ENCODE data around the gene IPO9.

IPO9 gene

DNA sequence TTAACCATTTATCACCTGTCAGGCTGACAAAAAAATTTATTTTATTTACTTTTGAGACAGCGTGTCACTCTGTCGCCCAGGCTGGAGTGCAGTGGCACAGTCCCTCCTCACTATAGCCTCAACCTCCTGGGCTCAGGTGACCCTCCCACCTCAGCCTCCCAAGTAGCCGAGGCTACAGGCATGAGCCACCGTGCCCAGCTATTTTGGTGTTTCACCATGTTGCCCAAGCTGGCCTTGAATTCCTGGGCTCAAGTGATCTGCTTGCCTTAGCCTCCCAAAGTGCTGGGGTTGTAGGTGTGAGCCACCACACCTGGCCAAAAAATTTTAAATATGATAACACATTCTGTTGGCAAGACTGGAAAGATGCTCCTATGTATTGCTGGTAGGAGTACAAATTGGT, 11.1 kb downstream of the IPO9 start:
- no peak for ATAC-seq
- TF ChIP-seq, protein P1, sequence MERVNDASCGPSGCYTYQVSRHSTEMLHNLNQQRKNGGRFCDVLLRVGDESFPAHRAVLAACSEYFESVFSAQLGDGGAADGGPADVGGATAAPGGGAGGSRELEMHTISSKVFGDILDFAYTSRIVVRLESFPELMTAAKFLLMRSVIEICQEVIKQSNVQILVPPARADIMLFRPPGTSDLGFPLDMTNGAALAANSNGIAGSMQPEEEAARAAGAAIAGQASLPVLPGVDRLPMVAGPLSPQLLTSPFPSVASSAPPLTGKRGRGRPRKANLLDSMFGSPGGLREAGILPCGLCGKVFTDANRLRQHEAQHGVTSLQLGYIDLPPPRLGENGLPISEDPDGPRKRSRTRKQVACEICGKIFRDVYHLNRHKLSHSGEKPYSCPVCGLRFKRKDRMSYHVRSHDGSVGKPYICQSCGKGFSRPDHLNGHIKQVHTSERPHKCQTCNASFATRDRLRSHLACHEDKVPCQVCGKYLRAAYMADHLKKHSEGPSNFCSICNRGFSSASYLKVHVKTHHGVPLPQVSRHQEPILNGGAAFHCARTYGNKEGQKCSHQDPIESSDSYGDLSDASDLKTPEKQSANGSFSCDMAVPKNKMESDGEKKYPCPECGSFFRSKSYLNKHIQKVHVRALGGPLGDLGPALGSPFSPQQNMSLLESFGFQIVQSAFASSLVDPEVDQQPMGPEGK (CRISPR knock-in tag; IDR thresholded peaks at IDR 0.05; ENCODE audit: borderline replicate concordance): no peak
- TF ChIP-seq ARNTL (CRISPR knock-in tag; IDR thresholded peaks at IDR 0.05; ENCODE audit: borderline replicate concordance, low read depth) (no peak), ZNF8 (CRISPR knock-in tag; IDR thresholded peaks at IDR 0.05) (no peak), ZFP30 (CRISPR knock-in tag; IDR thresholded peaks at IDR 0.05) (no peak), TCF4 (CRISPR knock-in tag; IDR thresholded peaks at IDR 0.05; ENCODE audit: borderline replicate concordance) (no peak), ZNF70 (CRISPR knock-in tag; IDR thresholded peaks at IDR 0.05) (no peak), ZFP3 (CRISPR knock-in tag; IDR thresholded peaks at IDR 0.05) (no peak), ZNF565 (CRISPR knock-in tag; conservative IDR thresholded peaks at IDR 0.05; ENCODE audit: low read depth) (no peak), ISL1 (CRISPR knock-in tag; IDR thresholded peaks at IDR 0.05) (no peak), RARB (CRISPR knock-in tag; IDR thresholded peaks at IDR 0.05) (no peak), BACH2 (CRISPR knock-in tag; IDR thresholded peaks at IDR 0.05; ENCODE audit: borderline replicate concordance) (no peak), GLIS3 (CRISPR knock-in tag; IDR thresholded peaks at IDR 0.05) (no peak), TSHZ2 (CRISPR knock-in tag; IDR thresholded peaks at IDR 0.05) (no peak), PPARA (CRISPR knock-in tag; IDR thresholded peaks at IDR 0.05; ENCODE audit: borderline replicate concordance) (no peak)
- TF ChIP-seq, protein P2, sequence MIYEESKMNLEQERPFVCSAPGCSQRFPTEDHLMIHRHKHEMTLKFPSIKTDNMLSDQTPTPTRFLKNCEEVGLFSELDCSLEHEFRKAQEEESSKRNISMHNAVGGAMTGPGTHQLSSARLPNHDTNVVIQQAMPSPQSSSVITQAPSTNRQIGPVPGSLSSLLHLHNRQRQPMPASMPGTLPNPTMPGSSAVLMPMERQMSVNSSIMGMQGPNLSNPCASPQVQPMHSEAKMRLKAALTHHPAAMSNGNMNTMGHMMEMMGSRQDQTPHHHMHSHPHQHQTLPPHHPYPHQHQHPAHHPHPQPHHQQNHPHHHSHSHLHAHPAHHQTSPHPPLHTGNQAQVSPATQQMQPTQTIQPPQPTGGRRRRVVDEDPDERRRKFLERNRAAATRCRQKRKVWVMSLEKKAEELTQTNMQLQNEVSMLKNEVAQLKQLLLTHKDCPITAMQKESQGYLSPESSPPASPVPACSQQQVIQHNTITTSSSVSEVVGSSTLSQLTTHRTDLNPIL (CRISPR knock-in tag; IDR thresholded peaks at IDR 0.05; ENCODE audit: low read depth): no peak

- TF ChIP-seq, protein P3, sequence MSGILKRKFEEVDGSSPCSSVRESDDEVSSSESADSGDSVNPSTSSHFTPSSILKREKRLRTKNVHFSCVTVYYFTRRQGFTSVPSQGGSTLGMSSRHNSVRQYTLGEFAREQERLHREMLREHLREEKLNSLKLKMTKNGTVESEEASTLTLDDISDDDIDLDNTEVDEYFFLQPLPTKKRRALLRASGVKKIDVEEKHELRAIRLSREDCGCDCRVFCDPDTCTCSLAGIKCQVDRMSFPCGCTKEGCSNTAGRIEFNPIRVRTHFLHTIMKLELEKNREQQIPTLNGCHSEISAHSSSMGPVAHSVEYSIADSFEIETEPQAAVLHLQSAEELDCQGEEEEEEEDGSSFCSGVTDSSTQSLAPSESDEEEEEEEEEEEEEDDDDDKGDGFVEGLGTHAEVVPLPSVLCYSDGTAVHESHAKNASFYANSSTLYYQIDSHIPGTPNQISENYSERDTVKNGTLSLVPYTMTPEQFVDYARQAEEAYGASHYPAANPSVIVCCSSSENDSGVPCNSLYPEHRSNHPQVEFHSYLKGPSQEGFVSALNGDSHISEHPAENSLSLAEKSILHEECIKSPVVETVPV (CRISPR knock-in tag; IDR thresholded peaks at IDR 0.05): no peak
- TF ChIP-seq RARB (CRISPR knock-in tag; IDR thresholded peaks at IDR 0.05) (no peak), GLIS3 (CRISPR knock-in tag; IDR thresholded peaks at IDR 0.05) (no peak), ISL1 (CRISPR knock-in tag; IDR thresholded peaks at IDR 0.05) (no peak), SNAI2 (CRISPR knock-in tag; IDR thresholded peaks at IDR 0.05) (no peak), TOX (CRISPR knock-in tag; IDR thresholded peaks at IDR 0.05; ENCODE audit: borderline replicate concordance) (no peak), ZNF70 (CRISPR knock-in tag; IDR thresholded peaks at IDR 0.05) (no peak), TCF4 (CRISPR knock-in tag; IDR thresholded peaks at IDR 0.05; ENCODE audit: borderline replicate concordance) (no peak), ZFP3 (CRISPR knock-in tag; IDR thresholded peaks at IDR 0.05) (no peak), ZNF565 (CRISPR knock-in tag; conservative IDR thresholded peaks at IDR 0.05; ENCODE audit: low read depth) (no peak), ZC3H10 (CRISPR knock-in tag; IDR thresholded peaks at IDR 0.05) (no peak), BACH2 (CRISPR knock-in tag; IDR thresholded peaks at IDR 0.05; ENCODE audit: borderline replicate concordance) (no peak)
- TF ChIP-seq, protein P2 (CRISPR knock-in tag; IDR thresholded peaks at IDR 0.05; ENCODE audit: low read depth): no peak
- TF ChIP-seq, protein P4, sequence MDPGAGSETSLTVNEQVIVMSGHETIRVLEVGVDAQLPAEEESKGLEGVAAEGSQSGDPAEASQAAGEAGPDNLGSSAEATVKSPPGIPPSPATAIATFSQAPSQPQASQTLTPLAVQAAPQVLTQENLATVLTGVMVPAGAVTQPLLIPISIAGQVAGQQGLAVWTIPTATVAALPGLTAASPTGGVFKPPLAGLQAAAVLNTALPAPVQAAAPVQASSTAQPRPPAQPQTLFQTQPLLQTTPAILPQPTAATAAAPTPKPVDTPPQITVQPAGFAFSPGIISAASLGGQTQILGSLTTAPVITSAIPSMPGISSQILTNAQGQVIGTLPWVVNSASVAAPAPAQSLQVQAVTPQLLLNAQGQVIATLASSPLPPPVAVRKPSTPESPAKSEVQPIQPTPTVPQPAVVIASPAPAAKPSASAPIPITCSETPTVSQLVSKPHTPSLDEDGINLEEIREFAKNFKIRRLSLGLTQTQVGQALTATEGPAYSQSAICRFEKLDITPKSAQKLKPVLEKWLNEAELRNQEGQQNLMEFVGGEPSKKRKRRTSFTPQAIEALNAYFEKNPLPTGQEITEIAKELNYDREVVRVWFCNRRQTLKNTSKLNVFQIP (CRISPR knock-in tag; IDR thresholded peaks at IDR 0.05; ENCODE audit: borderline replicate concordance, low read depth): no peak
- no peak for ATAC-seq
Observed at GRCh38 chr1:201840490-201840889, 11.5 kb downstream of the IPO9 start.
